Hepatocyte (in vitro differentiated cells): Measurements from ENCODE around the gene KRT23. TPM values are rescaled to one million over a fixed set of nuclear protein-coding genes. Genes with fewer than 3 reads are reported as not detected.

Source experiments
- DNase-seq: peaks from one replicate; pipeline ENCODE4 v3.0.0-alpha.2; 2016; ENCODE audit warnings: low spot score
- H2AFZ ChIP-seq: fragments of 200-600 bp; sonication (generic); 2 replicates; pipeline ENCODE4 v1.6.0; 2016; ENCODE audit warnings: antibody characterized with exemption, mild to moderate bottlenecking
- H3K27ac ChIP-seq: fragments of 200-600 bp; sonication (generic); 2 replicates; pipeline ENCODE4 v1.5.1; 2016; ENCODE audit warnings: mild to moderate bottlenecking
- H3K27me3 ChIP-seq: fragments of 200-600 bp; sonication (generic); 2 replicates; pipeline ENCODE4 v1.6.1; 2016
- H3K36me3 ChIP-seq: fragments of 200-600 bp; sonication (generic); replicated peaks from 2 replicates; pipeline ENCODE4 v1.5.1; 2016; ENCODE audit warnings: low read depth; ENCODE audit not compliant: insufficient read depth
- H3K4me1 ChIP-seq: fragments of 200-600 bp; sonication (generic); 2 replicates; pipeline ENCODE4 v1.5.1; 2016; ENCODE audit warnings: mild to moderate bottlenecking, moderate library complexity; ENCODE audit not compliant: insufficient read depth
- H3K4me2 ChIP-seq: fragments of 200-600 bp; sonication (generic); 2 replicates; pipeline ENCODE4 v1.6.0; 2016
- H3K4me3 ChIP-seq: fragments of 200-600 bp; sonication (generic); 2 replicates; pipeline ENCODE4 v1.5.1; 2016; ENCODE audit warnings: mild to moderate bottlenecking
- H3K79me2 ChIP-seq: fragments of 200-600 bp; sonication (generic); 2 replicates; pipeline ENCODE4 v1.6.0; 2017; ENCODE audit warnings: mild to moderate bottlenecking
- H3K9me2 ChIP-seq: fragments of 200-600 bp; sonication (generic); replicated peaks from 2 replicates; pipeline ENCODE4 v1.6.0; 2017; ENCODE audit warnings: mild to moderate bottlenecking; ENCODE audit not compliant: insufficient read depth
- H3K9me3 ChIP-seq: fragments of 200-600 bp; sonication (generic); 2 replicates; pipeline ENCODE4 v1.5.1; 2016; ENCODE audit warnings: low read depth, mild to moderate bottlenecking
- H4K20me1 ChIP-seq: fragments of 200-600 bp; sonication (generic); 2 replicates; pipeline ENCODE4 v1.6.0; 2016; ENCODE audit warnings: mild to moderate bottlenecking; ENCODE audit not compliant: insufficient read depth, poor library complexity, severe bottlenecking
- CTCF ChIP-seq: fragments of 200-600 bp; sonication (generic); IDR thresholded peaks from 2 replicates; pipeline ENCODE4 v1.5.1; 2016; ENCODE audit warnings: antibody characterized with exemption, mild to moderate bottlenecking; ENCODE audit not compliant: poor library complexity
- EZH2 ChIP-seq: fragments of 200-600 bp; sonication (generic); IDR thresholded peaks from 2 replicates; pipeline ENCODE4 v1.6.1; 2016; ENCODE audit warnings: antibody characterized with exemption, mild to moderate bottlenecking, borderline replicate concordance
- EZH2phosphoT487 ChIP-seq: fragments of 200-600 bp; sonication (generic); IDR thresholded peaks from one replicate; pipeline ENCODE4 v1.6.1; 2018; ENCODE audit warnings: antibody characterized with exemption, mild to moderate bottlenecking, low read depth, moderate library complexity; ENCODE audit not compliant: unreplicated experiment, severe bottlenecking
- WGBS: methylation state at CpG from one replicate; pipeline ENCODE4 v1.1.6; 2016; ENCODE audit warnings: low lambda C conversion rate; ENCODE audit errors: missing lambda C conversion rate; 5-methylcytosine and 5-hydroxymethylcytosine counted together
- polyA plus RNA-seq: library from polyadenylated mRNA; unstranded; fragments of >200 nt; fragmentation: Nextera tagmentation; extraction: Ambion mirVana; gene quantifications from 2 replicates; pipeline ENCODE4 v1.2.1, GENCODE V29; 2016
- total RNA-seq: library from RNA; depleted of rRNA; stranded (reverse); fragments of >200 nt; gene quantifications from 2 replicates; pipeline ENCODE4 v1.2.3, GENCODE V29; 2014

Gene KRT23
- total and polyA plus RNA-seq, 2 experiments from 2014 or later = 2.0 to 6.4 TPM

DNA sequence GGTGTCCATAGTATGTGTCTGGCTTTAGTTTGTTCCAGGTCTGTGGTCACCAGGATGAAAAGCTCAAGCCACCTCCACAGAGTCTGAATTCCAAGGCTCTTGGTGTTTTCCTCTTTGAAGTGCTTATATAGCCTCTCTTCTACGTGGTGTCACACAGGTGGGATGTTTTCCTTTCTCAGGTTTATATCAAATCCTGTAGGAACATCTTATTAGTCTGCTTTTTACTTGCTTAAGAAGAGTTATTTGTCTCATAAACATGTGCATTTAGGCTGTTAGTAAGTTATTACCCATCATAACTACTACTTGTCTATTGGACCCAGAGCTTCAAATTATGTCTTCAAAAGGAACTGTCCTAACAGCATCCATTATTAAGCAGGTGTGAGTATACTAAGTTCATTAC is 29.4 kb upstream of the KRT23 start, which contains the start of gene KRT39:
TSS of gene KRT39 (minus strand) at position 101 of the 400 bp plus-strand sequence. CDS start at position 9, 92 bp downstream.
- no peak within 1 kb of the TSS for H2AFZ ChIP-seq
- no peak for TF ChIP-seq EZH2
- no peak for TF ChIP-seq EZH2phosphoT487
- no peak for TF ChIP-seq CTCF
- H3K27ac ChIP-seq = no peak within 1 kb of the TSS
- H3K79me2 ChIP-seq = no peaks in the 10 kb centered on the region
- no peaks in the 10 kb centered on the region for H3K27me3 ChIP-seq
- no peak within 1 kb of the TSS for H3K4me2 ChIP-seq
- no peaks in the 10 kb centered on the region for H3K36me3 ChIP-seq
- H3K4me3 ChIP-seq = no peak within 1 kb of the TSS
- DNase-seq = no peak
- no peaks in the 10 kb centered on the region for H3K4me1 ChIP-seq
- H3K9me2 ChIP-seq = no peaks in the 10 kb centered on the region
- no peaks in the 10 kb centered on the region for H4K20me1 ChIP-seq
- H3K9me3 ChIP-seq = no peaks in the 10 kb centered on the region
- WGBS = 52% methylated on average over 1 of the region's 1 CpG

GRCh38 chr17:40963838-40964237 is 26.4 kb upstream of the KRT23 start:
- Histone ChIP-seq H3K9me3 (no peaks in the 10 kb centered on the region), H3K4me1 (no peaks in the 10 kb centered on the region), H3K9me2 (no peaks in the 10 kb centered on the region), H3K79me2 (no peaks in the 10 kb centered on the region), H3K4me2 (no peak overlapping the region), H4K20me1 (no peaks in the 10 kb centered on the region), H2AFZ (no peak overlapping the region), H3K27me3 (no peaks in the 10 kb centered on the region), H3K36me3 (no peaks in the 10 kb centered on the region), H3K27ac (no peak overlapping the region), H3K4me3 (no peak overlapping the region)
- 81% methylated on average over 1 of the region's 1 CpG for WGBS
- TF ChIP-seq CTCF (peak; percentile 34), EZH2 (no peak), EZH2phosphoT487 (no peak)
- DNase-seq = no peak

GRCh38 chr17:40962059-40962561 is 24.7 kb upstream of the KRT23 start:
- Histone ChIP-seq H3K79me2 (no peaks in the 10 kb centered on the region), H3K36me3 (no peaks in the 10 kb centered on the region), H3K4me2 (no peak overlapping the region), H3K27ac (no peak overlapping the region), H3K27me3 (no peaks in the 10 kb centered on the region), H3K9me2 (no peaks in the 10 kb centered on the region), H3K4me1 (peaks cover 6% of the 10 kb centered on the region), H2AFZ (no peak overlapping the region), H3K4me3 (no peak overlapping the region), H4K20me1 (no peaks in the 10 kb centered on the region), H3K9me3 (no peaks in the 10 kb centered on the region)
- TF ChIP-seq CTCF = no peak
- no peak for TF ChIP-seq EZH2
- no peak for TF ChIP-seq EZH2phosphoT487
- no peak for DNase-seq
- 95% methylated on average over 4 of the region's 4 CpGs for WGBS

- H2AFZ ChIP-seq = no peak overlapping the region
- H3K4me2 ChIP-seq = no peak overlapping the region
- WGBS = 64% methylated on average over 1 of the region's 1 CpG
- no peaks in the 10 kb centered on the region for H3K79me2 ChIP-seq
- TF ChIP-seq EZH2phosphoT487 = no peak
- TF ChIP-seq CTCF = no peak
- TF ChIP-seq EZH2 = no peak
- H3K9me2 ChIP-seq = no peaks in the 10 kb centered on the region
- H3K27me3 ChIP-seq = no peaks in the 10 kb centered on the region
- H3K36me3 ChIP-seq = no peaks in the 10 kb centered on the region
- peaks cover 11% of the 10 kb centered on the region for H3K4me1 ChIP-seq
- H4K20me1 ChIP-seq = no peaks in the 10 kb centered on the region
- H3K9me3 ChIP-seq = no peaks in the 10 kb centered on the region
- H3K27ac ChIP-seq = no peak overlapping the region
- H3K4me3 ChIP-seq = no peak overlapping the region
- no peak for DNase-seq
Measured at GRCh38 chr17:40961591-40961990, 24.1 kb upstream of the KRT23 start.
